SK-N-SH (cell line): ENCODE measurements around the gene EML3. TPM values are rescaled to one million over a fixed set of nuclear protein-coding genes. Genes with fewer than 3 reads are reported as not detected.

Experiments used
- CTCF ChIA-PET: fragments of 300-600, 350-600 bp; formaldehyde crosslinking; extraction: SDS; loops from one replicate; lab custom pipeline; 2021; lab: Yijun Ruan, JAX
- POLR2A ChIA-PET: fragments of 350-600 bp; sonication (Branson Sonifier 250); formaldehyde crosslinking; extraction: SDS; loops from one replicate; lab custom pipeline; 2020; ENCODE audit warnings: antibody characterized with exemption, inconsistent platforms; lab: Yijun Ruan, JAX
- DNase-seq: peaks from one replicate; pipeline ENCODE4 v3.0.0; 2012
- H2AFZ ChIP-seq: fragments of 200-600 bp; sonication (generic); 2 replicates; pipeline ENCODE4 v1.8.1; 2016; ENCODE audit warnings: antibody characterized with exemption, mild to moderate bottlenecking, low read depth
- H3F3A ChIP-seq: fragments of 200-600 bp; sonication (generic); replicated peaks from 2 replicates; pipeline ENCODE3; 2016; ENCODE audit warnings: antibody characterized with exemption, mild to moderate bottlenecking; ENCODE audit not compliant: insufficient read depth
- H3K27ac ChIP-seq, 2 experiments: fragments of 200-500 bp in 1 of 2; fragments of 200-600 bp in 1 of 2; sonication (Bioruptor generic) in 1 of 2; sonication (generic), shearing (Covaris generic) in 1 of 2; 2 replicates each; pipeline versions ENCODE4 v1.5.1 to v1.6.1; 2014 to 2016; ENCODE audit warnings: low read depth in 2 of 2, inconsistent platforms in 1 of 2, low read length in 1 of 2, mild to moderate bottlenecking in 1 of 2, mixed read lengths in 1 of 2
- H3K27me3 ChIP-seq: fragments of 200-600 bp; sonication (generic), shearing (Covaris generic); 2 replicates; pipeline ENCODE4 v1.6.1; 2016; ENCODE audit warnings: mixed run types; ENCODE audit not compliant: insufficient read depth
- H3K36me3 ChIP-seq, 2 experiments: fragments of 200-500 bp in 1 of 2; fragments of 200-600 bp in 1 of 2; sonication (Bioruptor generic) in 1 of 2; sonication (generic) in 1 of 2; replicated peaks in 1 of 2; 2 replicates each; pipeline versions ENCODE3 to v1.5.1; 2014 to 2016; ENCODE audit warnings: low read length in 1 of 2, mild to moderate bottlenecking in 1 of 2; ENCODE audit not compliant: insufficient read depth in 2 of 2, control insufficient read depth in 1 of 2
- H3K4me1 ChIP-seq, 2 experiments: fragments of 200-500 bp in 1 of 2; fragments of 200-600 bp in 1 of 2; sonication (Bioruptor generic) in 1 of 2; sonication (generic), shearing (Covaris generic) in 1 of 2; 2 replicates each; pipeline versions ENCODE4 v1.5.1 to v1.6.1; 2014 to 2016; ENCODE audit warnings: low read depth in 1 of 2, low read length in 1 of 2, mixed run types in 1 of 2; ENCODE audit not compliant: insufficient read depth in 2 of 2, control insufficient read depth in 1 of 2
- H3K4me2 ChIP-seq: fragments of 200-600 bp; sonication (generic), shearing (Covaris generic); 2 replicates; pipeline ENCODE4 v1.6.1; 2017; ENCODE audit warnings: mixed run types
- H3K4me3 ChIP-seq, 2 experiments: fragments of 200-500 bp in 1 of 2; fragments of 200-600 bp in 1 of 2; sonication (Bioruptor generic) in 1 of 2; sonication (generic), shearing (Covaris generic) in 1 of 2; 2 replicates each; pipeline versions ENCODE4 v1.5.1 to v1.8.1; 2014 to 2016; ENCODE audit warnings: low read depth in 2 of 2, inconsistent platforms in 1 of 2, low read length in 1 of 2, mild to moderate bottlenecking in 1 of 2, mixed read lengths in 1 of 2, moderate library complexity in 1 of 2
- H3K79me2 ChIP-seq: fragments of 200-600 bp; sonication (generic); 2 replicates; pipeline ENCODE4 v1.8.1; 2017; ENCODE audit warnings: mild to moderate bottlenecking; ENCODE audit not compliant: insufficient read depth
- H3K9ac ChIP-seq: fragments of 200-600 bp; sonication (generic); 2 replicates; pipeline ENCODE4 v1.6.1; 2017; ENCODE audit warnings: mixed run types
- H3K9me2 ChIP-seq: fragments of 200-600 bp; sonication (generic); 2 replicates; pipeline ENCODE4 v1.6.1; 2017; ENCODE audit warnings: mixed run types
- H3K9me3 ChIP-seq: fragments of 200-600 bp; sonication (generic); 2 replicates; pipeline ENCODE4 v1.6.1; 2017; ENCODE audit warnings: mixed run types, mild to moderate bottlenecking, moderate library complexity
- H4K20me1 ChIP-seq: fragments of 200-600 bp; sonication (generic); 2 replicates; pipeline ENCODE4 v1.6.1; 2017; ENCODE audit warnings: mild to moderate bottlenecking, mixed run types; ENCODE audit not compliant: insufficient read depth
- CHD2 ChIP-seq: fragments of 150-350 bp; IDR thresholded peaks from 2 replicates; pipeline ENCODE4 v1.6.1; 2018; ENCODE audit warnings: low read length; ENCODE audit not compliant: partially characterized antibody
- ELF1 ChIP-seq: IDR thresholded peaks from 2 replicates; pipeline ENCODE4 v1.4.0; 2012
- EP300 ChIP-seq, 2 experiments: IDR thresholded peaks; 2 replicates each; pipeline versions ENCODE4 v1.4.0 to v1.6.1; 2012; ENCODE audit warnings: borderline replicate concordance in 1 of 2, low read depth in 1 of 2, low read length in 1 of 2
- FOSL2 ChIP-seq: IDR thresholded peaks from 2 replicates; pipeline ENCODE4 v1.4.0; 2012; ENCODE audit warnings: low read depth, mild to moderate bottlenecking, moderate library complexity, borderline replicate concordance
- FOXJ3 ChIP-seq: sonication (generic); formaldehyde crosslinking; IDR thresholded peaks from 2 replicates; pipeline ENCODE4 v1.5.1; 2020; ENCODE audit warnings: mild to moderate bottlenecking, missing genetic modification reagents
- GABPA ChIP-seq: IDR thresholded peaks from 2 replicates; pipeline ENCODE4 v1.4.0; 2012; ENCODE audit warnings: low read depth, mild to moderate bottlenecking
- GATA2 ChIP-seq: sonication (generic); formaldehyde crosslinking; IDR thresholded peaks from 2 replicates; pipeline ENCODE4 v1.5.0; 2020; ENCODE audit warnings: mild to moderate bottlenecking, missing genetic modification reagents
- MEF2A ChIP-seq: IDR thresholded peaks from 2 replicates; pipeline ENCODE4 v1.4.0; 2012; ENCODE audit warnings: low read depth, borderline replicate concordance
- NFIC ChIP-seq: IDR thresholded peaks from 2 replicates; pipeline ENCODE4 v1.4.0; 2012; ENCODE audit warnings: borderline replicate concordance
- NRF1 ChIP-seq: IDR thresholded peaks from 2 replicates; pipeline ENCODE4 v1.6.1; 2012; ENCODE audit warnings: low read depth, mild to moderate bottlenecking, low read length
- POLR2AphosphoS5 ChIP-seq: IDR thresholded peaks from 2 replicates; pipeline ENCODE4 v1.6.1; 2012; ENCODE audit warnings: low read depth, low read length
- RAD21 ChIP-seq: IDR thresholded peaks from 2 replicates; pipeline ENCODE4 v1.6.1; 2012; ENCODE audit warnings: mild to moderate bottlenecking, low read length
- RXRA ChIP-seq: IDR thresholded peaks from 2 replicates; pipeline ENCODE4 v1.4.0; 2012; ENCODE audit warnings: low read depth, mild to moderate bottlenecking, borderline replicate concordance
- SIN3A ChIP-seq: IDR thresholded peaks from 2 replicates; pipeline ENCODE4 v1.6.1; 2012; ENCODE audit warnings: low read depth, mild to moderate bottlenecking, low read length, moderate library complexity, borderline replicate concordance
- SMC3 ChIP-seq: IDR thresholded peaks from 2 replicates; pipeline ENCODE4 v1.6.1; 2012; ENCODE audit warnings: low read depth, low read length, improper control_type of control experiment
- TEAD4 ChIP-seq: IDR thresholded peaks from 2 replicates; pipeline ENCODE4 v1.4.0; 2012; ENCODE audit warnings: mild to moderate bottlenecking, borderline replicate concordance; ENCODE audit not compliant: insufficient read depth
- YY1 ChIP-seq: IDR thresholded peaks from 2 replicates; pipeline ENCODE4 v1.4.0; 2012; ENCODE audit warnings: low read depth, mild to moderate bottlenecking
- WGBS: methylation state at CpG from one replicate; pipeline ENCODE4 v1.1.6; 2017; ENCODE audit warnings: low lambda C conversion rate; 5-methylcytosine and 5-hydroxymethylcytosine counted together
- polyA plus RNA-seq, 3 experiments: library from polyadenylated mRNA; depleted of rRNA; stranded (reverse); fragments of >200 nt; gene quantifications; 2 replicates each; pipeline ENCODE4 v1.2.3, GENCODE V29; 2012
- TF ChIP-seq, protein P1 (sequence below): IDR thresholded peaks from 2 replicates; pipeline ENCODE4 v1.4.0; 2012; ENCODE audit warnings: low read depth, borderline replicate concordance
- TF ChIP-seq, protein P2 (sequence below): IDR thresholded peaks from 2 replicates; pipeline ENCODE4; 2012
- TF ChIP-seq, protein P3 (sequence below): IDR thresholded peaks from 2 replicates; pipeline ENCODE4 v1.6.1; 2012; ENCODE audit warnings: mild to moderate bottlenecking, low read depth, low read length, moderate library complexity
- TF ChIP-seq, protein P4 (sequence below): fragments of 200-600 bp; sonication (generic); IDR thresholded peaks from 2 replicates; pipeline ENCODE4 v1.6.1; 2017; ENCODE audit warnings: antibody characterized with exemption, mild to moderate bottlenecking, moderate library complexity
- TF ChIP-seq, protein P5 (sequence below): IDR thresholded peaks from 2 replicates; pipeline ENCODE4 v1.4.0; 2012; ENCODE audit warnings: low read depth

EML3 gene
- polyA plus RNA-seq, 1 of the 3 experiments (the other 2 are of a cell fraction): 43.0 TPM

DNA sequence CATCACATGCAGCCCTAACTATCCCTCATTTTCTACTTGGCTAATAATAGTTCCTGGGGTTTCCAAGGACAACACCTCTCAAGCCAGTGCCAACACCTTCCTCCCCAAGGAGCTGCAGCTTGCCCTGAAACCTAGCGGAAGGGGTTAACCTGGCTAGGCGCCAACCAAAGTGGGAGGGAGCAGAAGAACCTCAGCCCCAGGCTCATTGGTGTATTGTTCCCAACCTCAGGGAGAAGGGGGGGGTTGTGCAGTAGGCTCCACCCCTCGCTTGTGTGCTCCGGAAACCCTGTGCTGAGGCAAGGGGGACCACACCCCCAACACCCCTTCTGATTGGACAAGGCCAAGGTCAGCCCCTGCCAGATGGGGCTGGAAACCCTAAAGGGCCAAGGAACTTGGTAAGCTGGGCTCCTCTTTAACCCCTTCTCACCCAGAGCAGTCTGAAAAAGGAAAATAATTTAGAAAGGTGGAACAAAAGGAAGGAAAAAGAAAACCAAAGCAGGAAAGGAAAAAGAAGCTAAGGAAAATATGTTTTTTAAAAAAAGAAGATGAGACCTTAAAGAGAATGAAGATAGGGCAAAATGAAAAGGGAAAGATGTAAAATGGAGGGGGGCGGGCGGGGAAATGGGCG is 13.4 kb downstream of the EML3 start (continued):
- TF ChIP-seq, protein P1, sequence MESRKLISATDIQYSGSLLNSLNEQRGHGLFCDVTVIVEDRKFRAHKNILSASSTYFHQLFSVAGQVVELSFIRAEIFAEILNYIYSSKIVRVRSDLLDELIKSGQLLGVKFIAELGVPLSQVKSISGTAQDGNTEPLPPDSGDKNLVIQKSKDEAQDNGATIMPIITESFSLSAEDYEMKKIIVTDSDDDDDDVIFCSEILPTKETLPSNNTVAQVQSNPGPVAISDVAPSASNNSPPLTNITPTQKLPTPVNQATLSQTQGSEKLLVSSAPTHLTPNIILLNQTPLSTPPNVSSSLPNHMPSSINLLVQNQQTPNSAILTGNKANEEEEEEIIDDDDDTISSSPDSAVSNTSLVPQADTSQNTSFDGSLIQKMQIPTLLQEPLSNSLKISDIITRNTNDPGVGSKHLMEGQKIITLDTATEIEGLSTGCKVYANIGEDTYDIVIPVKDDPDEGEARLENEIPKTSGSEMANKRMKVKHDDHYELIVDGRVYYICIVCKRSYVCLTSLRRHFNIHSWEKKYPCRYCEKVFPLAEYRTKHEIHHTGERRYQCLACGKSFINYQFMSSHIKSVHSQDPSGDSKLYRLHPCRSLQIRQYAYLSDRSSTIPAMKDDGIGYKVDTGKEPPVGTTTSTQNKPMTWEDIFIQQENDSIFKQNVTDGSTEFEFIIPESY: no peak
- TF ChIP-seq, protein P2, sequence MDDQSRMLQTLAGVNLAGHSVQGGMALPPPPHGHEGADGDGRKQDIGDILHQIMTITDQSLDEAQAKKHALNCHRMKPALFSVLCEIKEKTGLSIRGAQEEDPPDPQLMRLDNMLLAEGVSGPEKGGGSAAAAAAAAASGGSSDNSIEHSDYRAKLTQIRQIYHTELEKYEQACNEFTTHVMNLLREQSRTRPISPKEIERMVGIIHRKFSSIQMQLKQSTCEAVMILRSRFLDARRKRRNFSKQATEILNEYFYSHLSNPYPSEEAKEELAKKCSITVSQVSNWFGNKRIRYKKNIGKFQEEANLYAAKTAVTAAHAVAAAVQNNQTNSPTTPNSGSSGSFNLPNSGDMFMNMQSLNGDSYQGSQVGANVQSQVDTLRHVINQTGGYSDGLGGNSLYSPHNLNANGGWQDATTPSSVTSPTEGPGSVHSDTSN: peak; percentile 41; the same call in 1 of the 2 replicates
- TF ChIP-seq CHD2 (peak; percentile 51), GABPA (peak; percentile 65), GATA2 (CRISPR knock-in tag) (no peak), ELF1 (peak; percentile 67), FOSL2 (no peak), EP300 (IDR thresholded peaks at IDR 0.05; ENCODE audit: borderline replicate concordance in 1 of 2, low read depth in 1 of 2, low read length in 1 of 2) (no peak), NFIC (peak; percentile 97), TEAD4 (no peak), POLR2AphosphoS5 (peak; percentile 45; the same call in 1 of the 2 replicates), SIN3A (peak; percentile 30; the same call in 1 of the 2 replicates), YY1 (no peak), MEF2A (no peak)
- TF ChIP-seq, protein P3, sequence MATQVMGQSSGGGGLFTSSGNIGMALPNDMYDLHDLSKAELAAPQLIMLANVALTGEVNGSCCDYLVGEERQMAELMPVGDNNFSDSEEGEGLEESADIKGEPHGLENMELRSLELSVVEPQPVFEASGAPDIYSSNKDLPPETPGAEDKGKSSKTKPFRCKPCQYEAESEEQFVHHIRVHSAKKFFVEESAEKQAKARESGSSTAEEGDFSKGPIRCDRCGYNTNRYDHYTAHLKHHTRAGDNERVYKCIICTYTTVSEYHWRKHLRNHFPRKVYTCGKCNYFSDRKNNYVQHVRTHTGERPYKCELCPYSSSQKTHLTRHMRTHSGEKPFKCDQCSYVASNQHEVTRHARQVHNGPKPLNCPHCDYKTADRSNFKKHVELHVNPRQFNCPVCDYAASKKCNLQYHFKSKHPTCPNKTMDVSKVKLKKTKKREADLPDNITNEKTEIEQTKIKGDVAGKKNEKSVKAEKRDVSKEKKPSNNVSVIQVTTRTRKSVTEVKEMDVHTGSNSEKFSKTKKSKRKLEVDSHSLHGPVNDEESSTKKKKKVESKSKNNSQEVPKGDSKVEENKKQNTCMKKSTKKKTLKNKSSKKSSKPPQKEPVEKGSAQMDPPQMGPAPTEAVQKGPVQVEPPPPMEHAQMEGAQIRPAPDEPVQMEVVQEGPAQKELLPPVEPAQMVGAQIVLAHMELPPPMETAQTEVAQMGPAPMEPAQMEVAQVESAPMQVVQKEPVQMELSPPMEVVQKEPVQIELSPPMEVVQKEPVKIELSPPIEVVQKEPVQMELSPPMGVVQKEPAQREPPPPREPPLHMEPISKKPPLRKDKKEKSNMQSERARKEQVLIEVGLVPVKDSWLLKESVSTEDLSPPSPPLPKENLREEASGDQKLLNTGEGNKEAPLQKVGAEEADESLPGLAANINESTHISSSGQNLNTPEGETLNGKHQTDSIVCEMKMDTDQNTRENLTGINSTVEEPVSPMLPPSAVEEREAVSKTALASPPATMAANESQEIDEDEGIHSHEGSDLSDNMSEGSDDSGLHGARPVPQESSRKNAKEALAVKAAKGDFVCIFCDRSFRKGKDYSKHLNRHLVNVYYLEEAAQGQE: no peak

DNA sequence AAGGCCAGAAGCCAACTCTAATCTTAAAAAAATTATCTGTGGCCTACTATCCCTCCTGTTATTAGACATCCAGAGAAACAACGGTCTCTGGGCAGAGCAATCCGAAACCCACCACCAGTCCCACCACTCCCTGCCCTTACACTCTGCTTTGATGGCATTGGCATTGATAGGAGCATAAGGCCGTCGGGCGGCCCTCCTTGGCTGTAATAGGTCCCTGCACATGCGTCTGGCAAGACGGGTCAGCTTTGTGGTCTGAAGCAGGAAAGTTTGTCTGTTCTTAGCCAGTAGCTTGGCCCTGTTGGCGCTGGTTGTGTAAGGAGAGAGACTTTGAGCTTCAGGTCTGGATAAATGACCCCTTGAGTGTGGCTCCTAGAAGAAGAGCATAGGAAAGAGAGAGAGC is 17.5 kb downstream of the EML3 start:
- Histone ChIP-seq H3K9me2 (no peaks in the 10 kb centered on the region), H4K20me1 (no peaks in the 10 kb centered on the region), H3K36me3 (peaks cover 55 to 57% of the 10 kb centered on the region in 2 experiments), H3K4me2 (no peak overlapping the region), H3K4me3 (no peak overlapping the region), H3K4me1 (peaks cover 22 to 26% of the 10 kb centered on the region in 2 experiments), H3K9me3 (no peaks in the 10 kb centered on the region), H3K9ac (no peak overlapping the region), H2AFZ (no peak overlapping the region), H3K79me2 (peaks cover 56% of the 10 kb centered on the region), H3K27ac (no peak overlapping the region), H3F3A (peaks cover 53% of the 10 kb centered on the region), H3K27me3 (no peaks in the 10 kb centered on the region)
- 96% methylated on average over 8 of the region's 8 CpGs for WGBS
- no peak for DNase-seq
- POLR2A ChIA-PET: no interaction called here
- no peak for TF ChIP-seq RAD21
- no peak for TF ChIP-seq SMC3
- TF ChIP-seq RXRA: no peak
- no peak for TF ChIP-seq FOXJ3
- no peak for TF ChIP-seq MEF2A
- TF ChIP-seq, protein P4, sequence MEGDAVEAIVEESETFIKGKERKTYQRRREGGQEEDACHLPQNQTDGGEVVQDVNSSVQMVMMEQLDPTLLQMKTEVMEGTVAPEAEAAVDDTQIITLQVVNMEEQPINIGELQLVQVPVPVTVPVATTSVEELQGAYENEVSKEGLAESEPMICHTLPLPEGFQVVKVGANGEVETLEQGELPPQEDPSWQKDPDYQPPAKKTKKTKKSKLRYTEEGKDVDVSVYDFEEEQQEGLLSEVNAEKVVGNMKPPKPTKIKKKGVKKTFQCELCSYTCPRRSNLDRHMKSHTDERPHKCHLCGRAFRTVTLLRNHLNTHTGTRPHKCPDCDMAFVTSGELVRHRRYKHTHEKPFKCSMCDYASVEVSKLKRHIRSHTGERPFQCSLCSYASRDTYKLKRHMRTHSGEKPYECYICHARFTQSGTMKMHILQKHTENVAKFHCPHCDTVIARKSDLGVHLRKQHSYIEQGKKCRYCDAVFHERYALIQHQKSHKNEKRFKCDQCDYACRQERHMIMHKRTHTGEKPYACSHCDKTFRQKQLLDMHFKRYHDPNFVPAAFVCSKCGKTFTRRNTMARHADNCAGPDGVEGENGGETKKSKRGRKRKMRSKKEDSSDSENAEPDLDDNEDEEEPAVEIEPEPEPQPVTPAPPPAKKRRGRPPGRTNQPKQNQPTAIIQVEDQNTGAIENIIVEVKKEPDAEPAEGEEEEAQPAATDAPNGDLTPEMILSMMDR: no peak
- no peak for TF ChIP-seq GATA2 (CRISPR knock-in tag)
- TF ChIP-seq, protein P5, sequence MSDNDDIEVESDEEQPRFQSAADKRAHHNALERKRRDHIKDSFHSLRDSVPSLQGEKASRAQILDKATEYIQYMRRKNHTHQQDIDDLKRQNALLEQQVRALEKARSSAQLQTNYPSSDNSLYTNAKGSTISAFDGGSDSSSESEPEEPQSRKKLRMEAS: no peak
- no peak for TF ChIP-seq NRF1
- TF ChIP-seq SIN3A: no peak
- no peak for TF ChIP-seq TEAD4
- CTCF ChIA-PET: interaction anchor here (6.2 kb wide), 1 partner anchor 15 kb away, joined by 69 read pairs; the partner anchor contains the start of genes EML3 and ROM1
